ENCODE data around the gene CDS2. TPM values are rescaled to one million over a fixed set of nuclear protein-coding genes. Genes with fewer than 3 reads are reported as not detected.

CDS2 gene
- total RNA-seq, 1 donor from 2014 or later = 46.9 TPM

- TF ChIP-seq CTCF (IDR thresholded peaks at IDR 0.05) = no peak
- H3K4me1 Mint-ChIP-seq (ENCODE audit: low read depth) = peaks cover 7% of the 10 kb centered on the region
- no peaks in the 10 kb centered on the region for H3K27me3 Mint-ChIP-seq (ENCODE audit: low read depth)
These were observed 38.1 kb upstream of the CDS2 start for GRCh38 chr20:5088688-5089087.

GRCh38 chr20:5090191-5090590 lies 36.6 kb upstream of the CDS2 start:
- Mint-ChIP-seq H3K36me3 (ENCODE audit: low read depth) (peaks cover 5% of the 10 kb centered on the region), H3K4me3 (ENCODE audit: unreplicated experiment) (no peak overlapping the region), H3K27me3 (ENCODE audit: low read depth) (no peaks in the 10 kb centered on the region), H3K27ac (ENCODE audit: unreplicated experiment) (no peak overlapping the region), H3K9me3 (ENCODE audit: low read depth) (no peaks in the 10 kb centered on the region), H3K4me1 (ENCODE audit: low read depth) (peaks cover 4% of the 10 kb centered on the region)
- DNase-seq (ENCODE audit: low spot score) = no peak
- TF ChIP-seq CTCF (IDR thresholded peaks at IDR 0.05) = no peak

More at GRCh38 chr20:5088688-5089087, 38.1 kb upstream of the CDS2 start:
- Mint-ChIP-seq H3K27ac (ENCODE audit: unreplicated experiment) (no peak overlapping the region), H3K9me3 (ENCODE audit: low read depth) (no peaks in the 10 kb centered on the region), H3K4me3 (ENCODE audit: unreplicated experiment) (no peak overlapping the region), H3K36me3 (ENCODE audit: low read depth) (peaks cover 7% of the 10 kb centered on the region)
- DNase-seq (ENCODE audit: low spot score) = no peak

GRCh38 chr20:5091902-5092301 lies 34.9 kb upstream of the CDS2 start:
- Mint-ChIP-seq H3K27me3 (ENCODE audit: low read depth) (no peaks in the 10 kb centered on the region), H3K4me3 (ENCODE audit: unreplicated experiment) (no peak overlapping the region), H3K4me1 (ENCODE audit: low read depth) (no peaks in the 10 kb centered on the region), H3K36me3 (ENCODE audit: low read depth) (peaks cover 8% of the 10 kb centered on the region), H3K27ac (ENCODE audit: unreplicated experiment) (no peak overlapping the region), H3K9me3 (ENCODE audit: low read depth) (no peaks in the 10 kb centered on the region)
- no peak for TF ChIP-seq CTCF (IDR thresholded peaks at IDR 0.05)
- no peak for DNase-seq (ENCODE audit: low spot score)

- TF ChIP-seq CTCF (IDR thresholded peaks at IDR 0.05) = no peak
- no peaks in the 10 kb centered on the region for H3K27me3 Mint-ChIP-seq (ENCODE audit: low read depth)
- no peaks in the 10 kb centered on the region for H3K9me3 Mint-ChIP-seq (ENCODE audit: low read depth)
- no peaks in the 10 kb centered on the region for H3K4me1 Mint-ChIP-seq (ENCODE audit: low read depth)
- H3K36me3 Mint-ChIP-seq (ENCODE audit: low read depth) = peaks cover 8% of the 10 kb centered on the region
- no peak for DNase-seq (ENCODE audit: low spot score)
- H3K27ac Mint-ChIP-seq (ENCODE audit: unreplicated experiment) = no peak overlapping the region
- no peak overlapping the region for H3K4me3 Mint-ChIP-seq (ENCODE audit: unreplicated experiment)
These were observed 34.0 kb upstream of the CDS2 start for GRCh38 chr20:5092765-5093339.

- Mint-ChIP-seq H3K9me3 (ENCODE audit: low read depth) (no peaks in the 10 kb centered on the region), H3K4me1 (ENCODE audit: low read depth) (peaks cover under 1% of the 10 kb centered on the region), H3K27me3 (ENCODE audit: low read depth) (no peaks in the 10 kb centered on the region), H3K4me3 (ENCODE audit: unreplicated experiment) (no peak overlapping the region), H3K36me3 (ENCODE audit: low read depth) (peaks cover 14% of the 10 kb centered on the region), H3K27ac (ENCODE audit: unreplicated experiment) (no peak overlapping the region)
- no peak for DNase-seq (ENCODE audit: low spot score)
- no peak for TF ChIP-seq CTCF (IDR thresholded peaks at IDR 0.05)
These were observed 31.4 kb upstream of the CDS2 start for GRCh38 chr20:5095454-5095853.
